Stimulated activated effector memory CD8-positive, alpha-beta T cell treated with anti-CD3 and anti-CD28 coated beads, Interleukin-12 subunit alpha, Interleukin-12 subunit beta, amount 100 ng/mL, for 72 hours (primary cell): ENCODE data around the gene FITM1.

Experiments
- ATAC-seq: fragments of 150-1000 bp; cut with Tn5 transposase; 2 replicates; pipeline ENCODE4 v1.10.0; 2021
- DNase-seq, 2 donors: peaks; one replicate each; pipeline ENCODE4 v3.0.0; 2021 to 2022; ENCODE audit warnings: low spot score in 2 of 2
- H3K27ac Mint-ChIP-seq: one replicate; pipeline ENCODE4 v1.8.0; 2022; ENCODE audit warnings: mild to moderate bottlenecking, mixed read lengths
- H3K36me3 Mint-ChIP-seq: one replicate; pipeline ENCODE4 v1.8.0; 2022; ENCODE audit warnings: mild to moderate bottlenecking, mixed read lengths
- H3K4me1 Mint-ChIP-seq: one replicate; pipeline ENCODE4 v1.8.0; 2022; ENCODE audit warnings: mixed read lengths
- H3K4me3 Mint-ChIP-seq: one replicate; pipeline ENCODE4 v1.8.0; 2022; ENCODE audit warnings: mild to moderate bottlenecking, mixed read lengths
- H3K9me3 Mint-ChIP-seq: one replicate; pipeline ENCODE4 v1.8.0; 2022; ENCODE audit warnings: mixed read lengths

Gene FITM1

DNA sequence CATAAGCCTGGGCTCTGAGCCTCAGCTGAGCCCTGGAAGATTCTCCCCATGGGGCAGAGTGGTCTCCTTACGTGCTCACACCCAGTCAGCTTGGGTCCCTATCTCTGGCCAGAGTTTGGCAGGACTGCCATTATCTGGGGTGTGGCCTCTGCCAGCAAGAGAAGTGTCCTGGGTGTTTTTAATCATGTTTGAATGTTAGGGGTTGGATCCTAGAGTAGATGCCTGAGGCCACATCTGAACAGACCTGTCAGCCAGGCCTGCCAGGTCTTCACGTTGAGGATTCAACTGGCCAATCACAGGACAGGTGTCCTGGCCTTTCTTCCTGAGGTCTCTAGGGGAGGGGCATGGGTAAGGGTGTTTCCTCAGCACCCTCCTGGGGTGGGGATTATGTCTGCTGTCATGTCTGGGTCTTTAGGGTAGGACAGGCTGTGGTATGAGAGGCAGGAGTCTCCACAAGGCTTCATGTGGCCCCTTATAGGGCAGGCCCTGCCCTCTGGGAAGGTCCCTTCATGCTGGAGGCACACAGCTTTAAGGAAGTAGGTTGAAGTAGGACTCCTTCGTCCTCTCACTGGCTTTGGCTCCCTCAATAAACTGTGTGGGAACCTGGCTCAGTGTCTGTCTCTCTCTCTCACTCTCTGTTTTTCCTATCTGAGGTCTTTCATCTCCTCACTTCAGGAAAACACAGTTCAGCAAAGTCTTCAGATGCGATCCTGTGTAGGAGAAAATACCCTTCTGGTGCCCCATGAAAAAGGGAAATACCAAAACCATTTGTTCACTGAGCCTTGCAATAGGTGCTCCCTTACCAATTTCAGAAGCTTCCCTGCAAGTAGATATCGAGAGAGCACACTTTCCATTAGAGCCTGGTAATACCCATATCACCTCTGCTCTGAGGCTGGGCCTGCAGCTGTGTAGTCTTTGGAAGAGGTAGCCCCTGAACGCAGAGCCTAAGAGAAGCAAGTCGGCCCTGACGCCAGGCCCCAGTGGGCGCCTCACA is 6.7 kb upstream of the FITM1 start:
- H3K4me1 Mint-ChIP-seq, result peaks cover 1% of the 10 kb centered on the region
- H3K9me3 Mint-ChIP-seq, result no peaks in the 10 kb centered on the region
- H3K27ac Mint-ChIP-seq, result peak overlapping the region; percentile 56
- peaks cover 55% of the 10 kb centered on the region for H3K36me3 Mint-ChIP-seq
- ATAC-seq (peak; percentile 52), DNase-seq (no peak)
- H3K4me3 Mint-ChIP-seq, result no peak overlapping the region

GRCh38 chr14:24126939-24127338 is 3.5 kb upstream of the FITM1 start:
- DNase-seq (no peak), ATAC-seq (no peak)
- H3K9me3 Mint-ChIP-seq, result no peaks in the 10 kb centered on the region
- H3K36me3 Mint-ChIP-seq, result peaks cover 23% of the 10 kb centered on the region
- H3K4me3 Mint-ChIP-seq, result no peak overlapping the region
- H3K4me1 Mint-ChIP-seq, result peaks cover 4% of the 10 kb centered on the region
- no peak overlapping the region for H3K27ac Mint-ChIP-seq

DNA sequence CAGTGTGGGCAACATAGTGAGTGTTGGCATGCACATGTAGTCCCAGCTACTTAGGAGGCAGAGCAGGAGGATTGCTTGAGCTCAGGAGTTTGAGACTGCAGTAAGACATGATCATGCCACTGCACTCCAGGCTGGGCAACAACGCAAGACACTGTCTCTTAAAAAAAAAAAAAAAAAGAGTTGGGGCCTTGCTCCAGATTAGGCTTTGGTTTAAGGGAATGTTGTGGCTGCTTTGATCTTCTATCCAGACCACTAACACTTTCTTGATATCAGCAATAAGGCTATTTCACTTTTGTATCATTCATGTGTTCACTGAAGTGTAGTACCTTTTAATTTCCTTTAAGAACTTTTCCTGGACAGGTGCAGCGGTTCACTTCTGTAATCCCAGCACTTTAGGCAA is 2.8 kb upstream of the FITM1 start:
- no peak overlapping the region for H3K27ac Mint-ChIP-seq
- H3K36me3 Mint-ChIP-seq, result peaks cover 16% of the 10 kb centered on the region
- H3K9me3 Mint-ChIP-seq, result no peaks in the 10 kb centered on the region
- H3K4me1 Mint-ChIP-seq, result peaks cover 11% of the 10 kb centered on the region
- ATAC-seq (no peak), DNase-seq (no peak)
- no peak overlapping the region for H3K4me3 Mint-ChIP-seq

GRCh38 chr14:24129410-24129998 is 955 bp upstream of the FITM1 start:
- no peak overlapping the region for H3K27ac Mint-ChIP-seq

GRCh38 chr14:24130717-24131548 is 474 bp downstream of the FITM1 start:
- Mint-ChIP-seq H3K36me3 (no peaks in the 10 kb centered on the region), H3K27ac (no peak overlapping the region), H3K4me3 (no peak overlapping the region)

More at GRCh38 chr14:24129410-24129998, 955 bp upstream of the FITM1 start:
- Mint-ChIP-seq H3K4me3 (no peak overlapping the region), H3K4me1 (peaks cover 15% of the 10 kb centered on the region), H3K9me3 (no peaks in the 10 kb centered on the region), H3K36me3 (peaks cover 5% of the 10 kb centered on the region)
- DNase-seq (no peak), ATAC-seq (no peak)

DNA sequence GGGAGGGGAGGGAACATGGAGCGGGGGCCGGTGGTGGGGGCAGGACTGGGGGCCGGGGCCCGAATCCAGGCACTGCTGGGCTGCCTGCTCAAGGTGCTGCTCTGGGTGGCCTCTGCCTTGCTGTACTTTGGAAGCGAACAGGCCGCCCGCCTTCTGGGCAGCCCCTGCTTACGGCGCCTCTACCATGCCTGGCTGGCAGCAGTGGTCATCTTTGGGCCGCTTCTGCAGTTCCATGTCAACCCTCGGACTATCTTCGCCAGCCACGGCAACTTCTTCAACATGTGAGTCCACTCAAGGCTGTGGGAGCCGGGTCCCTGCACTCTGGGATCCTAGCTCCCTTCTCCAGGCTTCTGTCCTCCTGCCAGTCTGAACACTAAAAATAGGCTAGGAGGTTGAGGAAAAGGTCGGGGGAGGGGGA is 1.1 kb downstream of the FITM1 start:
- DNase-seq (no peak), ATAC-seq (no peak)
- Mint-ChIP-seq H3K4me1 (peaks cover 25% of the 10 kb centered on the region), H3K36me3 (peaks cover under 1% of the 10 kb centered on the region), H3K27ac (peak overlapping the region; percentile 91), H3K4me3 (no peak overlapping the region), H3K9me3 (no peaks in the 10 kb centered on the region)

More at GRCh38 chr14:24130717-24131548, 474 bp downstream of the FITM1 start:
- ATAC-seq, result no peak
- Mint-ChIP-seq H3K9me3 (no peaks in the 10 kb centered on the region), H3K4me1 (peaks cover 24% of the 10 kb centered on the region)
- DNase-seq, result no peak

DNA sequence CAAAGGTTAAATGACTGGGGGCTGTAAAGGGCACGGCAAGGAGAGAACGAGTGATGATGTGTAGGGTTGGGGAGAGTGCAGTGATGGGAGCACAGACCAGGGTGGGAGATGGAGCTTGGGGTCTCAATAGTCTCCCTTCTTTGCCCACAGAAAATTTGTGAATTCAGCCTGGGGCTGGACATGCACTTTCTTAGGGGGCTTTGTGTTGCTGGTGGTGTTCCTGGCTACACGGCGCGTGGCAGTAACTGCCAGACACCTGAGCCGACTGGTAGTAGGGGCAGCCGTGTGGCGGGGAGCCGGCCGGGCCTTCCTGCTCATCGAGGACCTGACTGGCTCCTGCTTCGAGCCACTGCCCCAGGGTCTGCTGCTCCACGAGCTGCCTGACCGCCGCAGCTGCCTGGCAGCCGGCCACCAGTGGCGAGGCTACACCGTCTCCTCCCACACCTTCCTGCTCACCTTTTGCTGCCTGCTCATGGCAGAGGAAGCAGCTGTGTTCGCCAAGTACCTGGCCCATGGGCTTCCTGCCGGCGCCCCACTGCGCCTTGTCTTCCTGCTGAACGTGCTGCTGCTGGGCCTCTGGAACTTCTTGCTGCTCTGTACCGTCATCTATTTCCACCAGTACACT is 1.7 kb downstream of the FITM1 start:
- no peak for ATAC-seq
- Mint-ChIP-seq H3K4me3 (no peak overlapping the region), H3K27ac (peak overlapping the region; percentile 91), H3K9me3 (no peaks in the 10 kb centered on the region), H3K4me1 (peaks cover 31% of the 10 kb centered on the region), H3K36me3 (peaks cover 7% of the 10 kb centered on the region)
- no peak for DNase-seq

- no peaks in the 10 kb centered on the region for H3K9me3 Mint-ChIP-seq
- H3K4me3 Mint-ChIP-seq, result no peak overlapping the region
- peak overlapping the region; percentile 91 for H3K27ac Mint-ChIP-seq
- DNase-seq (no peak), ATAC-seq (no peak)
- H3K36me3 Mint-ChIP-seq, result peaks cover 15% of the 10 kb centered on the region
- H3K4me1 Mint-ChIP-seq, result peaks cover 39% of the 10 kb centered on the region
Observed at GRCh38 chr14:24132976-24133375, 2.5 kb downstream of the FITM1 start.

DNA sequence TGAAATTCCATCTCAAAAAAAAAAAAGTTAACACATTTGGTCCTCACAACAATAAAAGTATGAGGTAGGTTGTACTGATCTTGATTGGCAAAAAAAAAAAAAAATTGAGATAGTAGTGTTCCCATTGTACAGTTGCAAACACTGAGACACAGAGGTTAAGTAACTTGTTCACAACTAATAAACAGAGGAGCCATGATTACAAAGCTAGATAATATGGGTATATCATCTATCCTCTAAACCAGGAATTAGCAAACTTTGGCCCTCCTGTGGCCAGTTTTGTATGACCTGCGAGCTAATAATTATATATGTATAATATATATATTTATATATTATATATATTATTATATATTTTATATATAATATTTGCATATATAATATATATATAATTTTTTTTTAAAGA is 3.3 kb downstream of the FITM1 start:
- Mint-ChIP-seq H3K9me3 (no peaks in the 10 kb centered on the region), H3K4me1 (peaks cover 47% of the 10 kb centered on the region), H3K4me3 (no peak overlapping the region), H3K27ac (no peak overlapping the region), H3K36me3 (peaks cover 23% of the 10 kb centered on the region)
- ATAC-seq (no peak), DNase-seq (no peak)

DNA sequence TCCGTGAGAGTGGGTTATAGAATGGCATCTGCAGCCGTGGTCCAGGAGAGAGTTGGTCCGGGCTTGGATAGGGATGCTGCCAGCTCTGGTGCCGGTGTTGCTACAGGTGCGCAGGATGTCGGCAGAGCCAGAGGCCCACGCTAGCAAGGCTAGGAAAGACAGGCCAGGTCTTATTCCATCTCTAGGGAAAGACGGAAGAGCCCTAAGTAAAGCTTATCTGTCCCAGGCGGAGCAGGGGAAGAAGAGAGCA is 5.0 kb downstream of the FITM1 start:
- H3K27ac Mint-ChIP-seq, result peak overlapping the region; percentile 81
- no peak for DNase-seq
- peak; percentile 2 for ATAC-seq
- peak overlapping the region; percentile 87 for H3K4me3 Mint-ChIP-seq
- peaks cover 40% of the 10 kb centered on the region for H3K36me3 Mint-ChIP-seq
- peaks cover 59% of the 10 kb centered on the region for H3K4me1 Mint-ChIP-seq
- no peaks in the 10 kb centered on the region for H3K9me3 Mint-ChIP-seq

DNA sequence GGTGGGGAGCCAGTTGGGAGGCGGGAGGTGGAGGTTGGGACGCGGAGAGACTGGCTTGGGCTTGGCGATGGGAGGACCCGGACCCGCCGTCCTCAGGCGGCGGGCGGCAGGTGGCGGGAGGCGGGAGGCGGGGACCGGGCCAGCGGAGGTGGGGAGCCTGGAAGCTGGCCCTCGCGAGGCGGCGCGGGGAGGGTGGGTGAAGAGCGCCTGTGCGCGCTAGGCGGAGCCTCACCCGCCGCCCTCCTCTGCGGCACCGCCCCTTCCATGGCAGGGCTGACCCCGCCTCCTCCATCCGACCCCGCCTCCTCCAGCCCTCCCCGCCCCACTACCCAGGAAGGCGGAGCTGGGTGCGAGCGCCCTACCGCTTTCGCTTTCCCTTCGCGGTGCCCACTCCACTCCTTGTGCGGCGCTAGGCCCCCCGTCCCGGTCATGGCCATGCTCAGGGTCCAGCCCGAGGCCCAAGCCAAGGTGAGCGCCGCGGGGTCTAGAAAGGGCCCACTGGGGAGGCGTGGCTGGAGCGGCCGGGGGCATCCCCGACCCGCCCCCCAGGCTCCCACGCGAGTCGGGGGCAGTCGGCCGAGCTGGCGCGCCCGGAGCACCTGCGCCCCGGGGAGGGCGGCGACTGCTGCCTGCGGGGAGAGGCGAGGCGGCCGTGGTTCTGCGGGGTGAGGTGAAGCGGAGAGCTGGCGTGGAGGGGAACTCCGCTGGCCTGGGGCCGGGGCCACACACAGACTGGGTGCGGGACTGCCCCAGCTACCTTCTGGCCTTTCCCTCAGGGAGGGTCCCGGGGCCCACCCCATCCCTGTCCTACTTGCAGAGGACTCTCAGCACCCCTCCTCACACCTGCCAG is 5.6 kb downstream of the FITM1 start, which contains the start of gene PSME1:
Gene PSME1, plus strand, starts transcription at position 361 of the 850 bp plus-strand sequence. Its CDS starts 69 bp downstream, at position 430.
- Mint-ChIP-seq H3K36me3 (peaks cover 46% of the 10 kb centered on the region), H3K27ac (peak within 1 kb of the TSS; percentile 92), H3K4me1 (peaks cover 64% of the 10 kb centered on the region), H3K9me3 (no peaks in the 10 kb centered on the region), H3K4me3 (peak within 1 kb of the TSS; percentile 87)
- ATAC-seq (peak; percentile 94), DNase-seq (peak; percentile 91 to 97)

GRCh38 chr14:24136684-24137528 is 6.4 kb downstream of the FITM1 start:
- no peak for DNase-seq
- no peak for ATAC-seq
- Mint-ChIP-seq H3K4me3 (peak overlapping the region; percentile 87), H3K27ac (peak overlapping the region; percentile 92), H3K36me3 (peaks cover 54% of the 10 kb centered on the region), H3K9me3 (no peaks in the 10 kb centered on the region), H3K4me1 (peaks cover 64% of the 10 kb centered on the region)

GRCh38 chr14:24137529-24138395 is 7.3 kb downstream of the FITM1 start:
- no peaks in the 10 kb centered on the region for H3K9me3 Mint-ChIP-seq
- peak overlapping the region; percentile 87 for H3K4me3 Mint-ChIP-seq
- H3K27ac Mint-ChIP-seq, result peak overlapping the region; percentile 92
- H3K4me1 Mint-ChIP-seq, result peaks cover 62% of the 10 kb centered on the region
- peaks cover 63% of the 10 kb centered on the region for H3K36me3 Mint-ChIP-seq
- ATAC-seq, result no peak
- DNase-seq, result no peak
